ENCODE data around the gene FGF12.

Gene FGF12

GRCh38 chr3:192207239-192207638 is 520.1 kb downstream of the FGF12 start:
- Histone ChIP-seq H3K4me1 (ENCODE audit: control insufficient read depth, insufficient read depth, low read length, poor library complexity, severe bottlenecking) (no peaks in the 10 kb centered on the region), H3K27ac (ENCODE audit: low read depth, low read length, severe bottlenecking) (no peak overlapping the region), H3K9me3 (ENCODE audit: control insufficient read depth, low read length) (no peaks in the 10 kb centered on the region), H3K36me3 (ENCODE audit: control insufficient read depth, insufficient read depth, low read length) (no peaks in the 10 kb centered on the region), H3K4me3 (ENCODE audit: extremely low read depth, insufficient read depth, low read length, poor library complexity, severe bottlenecking) (no peak overlapping the region)
- 96 to 98% methylated on average over 3 of the region's 3 CpGs for WGBS, 2 experiments (ENCODE audit: insufficient coverage in 2 of 2)

GRCh38 chr3:192194085-192194484 is 533.3 kb downstream of the FGF12 start:
- Histone ChIP-seq H3K4me3 (ENCODE audit: extremely low read depth, insufficient read depth, low read length, poor library complexity, severe bottlenecking) (no peak overlapping the region), H3K9me3 (ENCODE audit: control insufficient read depth, low read length) (no peaks in the 10 kb centered on the region), H3K36me3 (ENCODE audit: control insufficient read depth, insufficient read depth, low read length) (no peaks in the 10 kb centered on the region), H3K4me1 (ENCODE audit: control insufficient read depth, insufficient read depth, low read length, poor library complexity, severe bottlenecking) (no peaks in the 10 kb centered on the region), H3K27ac (ENCODE audit: low read depth, low read length, severe bottlenecking) (no peak overlapping the region)

DNA sequence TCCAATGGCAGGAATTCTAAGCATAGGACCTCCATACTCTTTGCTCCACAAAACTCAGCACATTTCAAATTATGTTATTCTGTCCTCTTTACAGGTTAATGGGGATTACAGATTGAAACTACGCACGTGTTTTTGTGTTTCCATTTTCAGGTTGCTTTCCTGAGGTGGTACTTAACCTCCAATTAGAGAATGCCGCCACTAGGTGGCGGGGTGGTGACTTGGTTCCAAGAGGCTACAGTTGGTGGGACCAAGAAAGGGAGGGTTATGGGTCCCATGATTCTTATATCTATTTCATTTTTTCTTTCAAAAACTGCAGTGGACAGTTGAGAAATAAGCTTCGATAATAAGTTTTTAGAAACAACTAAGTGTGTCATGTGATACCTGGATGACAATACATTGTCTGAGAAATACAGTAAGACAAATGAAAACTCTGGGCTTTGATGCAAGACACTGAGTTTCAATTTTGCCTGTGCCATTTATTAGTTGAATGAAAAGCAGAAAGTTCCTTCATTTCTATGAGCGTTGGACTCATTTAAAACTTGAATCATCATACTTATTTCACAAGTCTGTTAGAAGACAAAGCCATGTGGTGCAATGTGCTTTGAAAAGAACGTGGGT is 539.0 kb downstream of the FGF12 start:
- no peaks in the 10 kb centered on the region for H3K9me3 ChIP-seq (ENCODE audit: control insufficient read depth, low read length)
- WGBS, 2 experiments (ENCODE audit: insufficient coverage in 2 of 2) = 37 to 86% methylated on average over 2 to 3 of the region's 7 CpGs
- H3K36me3 ChIP-seq (ENCODE audit: control insufficient read depth, insufficient read depth, low read length) = no peaks in the 10 kb centered on the region
- no peak overlapping the region for H3K4me3 ChIP-seq (ENCODE audit: extremely low read depth, insufficient read depth, low read length, poor library complexity, severe bottlenecking)
- no peak overlapping the region for H3K27ac ChIP-seq (ENCODE audit: low read depth, low read length, severe bottlenecking)
- no peaks in the 10 kb centered on the region for H3K4me1 ChIP-seq (ENCODE audit: control insufficient read depth, insufficient read depth, low read length, poor library complexity, severe bottlenecking)

DNA sequence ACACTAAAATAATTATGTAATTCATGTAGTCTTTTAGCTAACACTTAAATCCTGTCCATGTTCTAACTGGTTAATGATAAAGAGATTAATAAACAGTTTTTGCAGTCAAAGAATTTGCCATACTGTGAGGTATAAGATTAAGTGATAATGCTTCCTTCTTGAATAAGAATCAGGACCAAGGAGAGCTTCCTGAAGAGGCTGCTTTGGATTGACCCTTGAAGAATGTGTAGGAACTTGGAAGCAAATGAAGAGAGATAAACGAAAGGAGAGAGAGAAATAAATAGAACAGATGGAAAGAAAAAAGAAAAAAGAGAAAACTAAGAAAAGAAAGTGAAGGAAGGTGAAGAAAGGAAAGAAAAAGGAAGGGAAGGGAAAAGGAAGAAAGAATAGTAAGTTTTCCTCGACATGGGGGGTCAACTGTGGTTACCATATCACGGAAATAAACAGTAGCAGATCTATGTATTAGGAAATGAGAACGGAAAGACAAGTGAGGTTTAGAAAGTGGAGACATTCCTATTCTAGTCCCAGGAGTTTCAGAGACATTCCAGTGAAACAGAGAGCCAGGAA is 539.8 kb downstream of the FGF12 start:
- Histone ChIP-seq H3K4me3 (ENCODE audit: extremely low read depth, insufficient read depth, low read length, poor library complexity, severe bottlenecking) (no peak overlapping the region), H3K4me1 (ENCODE audit: control insufficient read depth, insufficient read depth, low read length, poor library complexity, severe bottlenecking) (no peaks in the 10 kb centered on the region), H3K9me3 (ENCODE audit: control insufficient read depth, low read length) (no peaks in the 10 kb centered on the region), H3K27ac (ENCODE audit: low read depth, low read length, severe bottlenecking) (no peak overlapping the region), H3K36me3 (ENCODE audit: control insufficient read depth, insufficient read depth, low read length) (no peaks in the 10 kb centered on the region)
- 70 to 76% methylated on average over 3 to 4 of the region's 4 CpGs for WGBS, 2 experiments (ENCODE audit: insufficient coverage in 2 of 2)

DNA sequence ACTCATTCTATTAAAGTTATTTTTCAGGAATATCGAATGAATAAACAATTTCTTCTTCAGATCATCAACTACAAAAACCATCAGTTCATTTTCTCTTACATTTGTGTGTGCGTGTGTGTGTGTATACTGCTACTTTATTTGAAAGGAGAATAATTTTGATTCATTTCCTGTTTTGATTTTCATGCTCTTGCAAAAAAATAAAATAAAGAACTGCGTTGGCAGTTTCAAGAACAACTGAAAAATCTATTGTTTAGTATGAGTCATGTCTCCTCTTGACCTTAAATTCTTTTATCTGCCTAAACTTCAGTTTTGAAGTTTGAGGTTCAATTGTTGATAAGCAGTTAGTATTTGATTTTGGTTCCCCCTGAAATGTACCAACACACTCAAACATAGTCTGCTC is 540.8 kb downstream of the FGF12 start:
- WGBS, 2 experiments (ENCODE audit: insufficient coverage in 2 of 2) = no CpG with 5 or more reads among the region's 3 CpGs
- Histone ChIP-seq H3K4me3 (ENCODE audit: extremely low read depth, insufficient read depth, low read length, poor library complexity, severe bottlenecking) (no peak overlapping the region), H3K9me3 (ENCODE audit: control insufficient read depth, low read length) (no peaks in the 10 kb centered on the region), H3K27ac (ENCODE audit: low read depth, low read length, severe bottlenecking) (no peak overlapping the region), H3K4me1 (ENCODE audit: control insufficient read depth, insufficient read depth, low read length, poor library complexity, severe bottlenecking) (no peaks in the 10 kb centered on the region), H3K36me3 (ENCODE audit: control insufficient read depth, insufficient read depth, low read length) (no peaks in the 10 kb centered on the region)

- Histone ChIP-seq H3K36me3 (ENCODE audit: control insufficient read depth, insufficient read depth, low read length) (no peaks in the 10 kb centered on the region), H3K4me1 (ENCODE audit: control insufficient read depth, insufficient read depth, low read length, poor library complexity, severe bottlenecking) (no peaks in the 10 kb centered on the region), H3K9me3 (ENCODE audit: control insufficient read depth, low read length) (no peaks in the 10 kb centered on the region), H3K4me3 (ENCODE audit: extremely low read depth, insufficient read depth, low read length, poor library complexity, severe bottlenecking) (no peak overlapping the region), H3K27ac (ENCODE audit: low read depth, low read length, severe bottlenecking) (no peak overlapping the region)
- WGBS, 2 experiments (ENCODE audit: insufficient coverage in 2 of 2) = 80% methylated on average over 1 of the region's 2 CpGs; no CpG with 5 or more reads in 1 of the 2 experiments
These were observed 541.3 kb downstream of the FGF12 start for GRCh38 chr3:192186045-192186444.

DNA sequence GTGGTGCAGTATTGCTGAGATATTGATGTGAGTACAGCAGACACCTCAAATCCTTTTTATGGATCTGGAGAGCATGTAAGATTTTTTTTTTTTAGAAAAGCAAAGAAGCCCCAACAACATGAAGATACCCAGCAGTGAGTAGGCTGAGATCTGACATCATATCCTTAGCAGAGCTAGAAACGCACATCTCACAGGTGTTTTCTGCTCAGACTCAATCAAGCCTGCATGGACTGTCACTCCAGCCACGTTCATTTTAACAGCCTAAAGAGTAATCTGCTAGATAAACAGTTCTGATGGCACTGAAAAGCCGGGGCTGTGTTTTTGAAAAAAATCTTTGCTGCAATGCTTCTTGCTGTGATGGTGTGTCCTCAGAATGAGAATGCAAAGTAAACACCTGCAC is 544.2 kb downstream of the FGF12 start:
- no peaks in the 10 kb centered on the region for H3K9me3 ChIP-seq (ENCODE audit: control insufficient read depth, low read length)
- no peaks in the 10 kb centered on the region for H3K4me1 ChIP-seq (ENCODE audit: control insufficient read depth, insufficient read depth, low read length, poor library complexity, severe bottlenecking)
- H3K36me3 ChIP-seq (ENCODE audit: control insufficient read depth, insufficient read depth, low read length) = no peaks in the 10 kb centered on the region
- no peak overlapping the region for H3K4me3 ChIP-seq (ENCODE audit: extremely low read depth, insufficient read depth, low read length, poor library complexity, severe bottlenecking)
- 88 to 100% methylated on average over 1 of the region's 3 CpGs for WGBS, 2 experiments (ENCODE audit: insufficient coverage in 2 of 2)
- no peak overlapping the region for H3K27ac ChIP-seq (ENCODE audit: low read depth, low read length, severe bottlenecking)

GRCh38 chr3:192181151-192181550 is 546.2 kb downstream of the FGF12 start:
- Histone ChIP-seq H3K36me3 (ENCODE audit: control insufficient read depth, insufficient read depth, low read length) (no peaks in the 10 kb centered on the region), H3K9me3 (ENCODE audit: control insufficient read depth, low read length) (no peaks in the 10 kb centered on the region)
- 70 to 75% methylated on average over 2 of the region's 4 CpGs for WGBS, 2 experiments (ENCODE audit: insufficient coverage in 2 of 2)

GRCh38 chr3:192177383-192177782 is 550.0 kb downstream of the FGF12 start:
- 80% methylated on average over 1 of the region's 3 CpGs; no CpG with 5 or more reads in 1 of the 2 experiments for WGBS, 2 experiments (ENCODE audit: insufficient coverage in 2 of 2)
- no peaks in the 10 kb centered on the region for H3K36me3 ChIP-seq (ENCODE audit: control insufficient read depth, insufficient read depth, low read length)

More at GRCh38 chr3:192181151-192181550, 546.2 kb downstream of the FGF12 start:
- Histone ChIP-seq H3K4me3 (ENCODE audit: extremely low read depth, insufficient read depth, low read length, poor library complexity, severe bottlenecking) (no peak overlapping the region), H3K27ac (ENCODE audit: low read depth, low read length, severe bottlenecking) (no peak overlapping the region), H3K4me1 (ENCODE audit: control insufficient read depth, insufficient read depth, low read length, poor library complexity, severe bottlenecking) (no peaks in the 10 kb centered on the region)

DNA sequence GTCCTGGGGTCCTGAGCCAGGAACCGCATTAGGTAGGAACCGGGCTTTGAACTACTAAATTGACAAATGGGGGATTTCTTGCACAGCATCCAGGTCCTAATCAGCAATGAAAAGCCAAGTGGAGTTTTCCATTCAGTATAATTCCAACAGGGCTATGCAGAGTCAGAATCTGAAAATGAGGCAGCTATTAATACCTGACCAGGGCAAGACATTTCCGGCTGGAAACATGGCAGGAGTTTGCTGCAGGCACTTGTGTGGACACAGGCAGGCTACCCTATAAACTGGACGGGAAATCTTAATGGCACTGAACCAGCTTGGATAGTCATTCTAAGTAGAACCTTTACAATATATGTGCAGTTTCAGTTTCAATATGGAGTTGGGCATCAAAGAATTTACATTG is 553.1 kb downstream of the FGF12 start:
- 92 to 96% methylated on average over 3 to 4 of the region's 4 CpGs for WGBS, 2 experiments (ENCODE audit: insufficient coverage in 2 of 2)
- H3K4me1 ChIP-seq (ENCODE audit: control insufficient read depth, insufficient read depth, low read length, poor library complexity, severe bottlenecking) = no peaks in the 10 kb centered on the region
- H3K27ac ChIP-seq (ENCODE audit: low read depth, low read length, severe bottlenecking) = no peak overlapping the region
- no peaks in the 10 kb centered on the region for H3K36me3 ChIP-seq (ENCODE audit: control insufficient read depth, insufficient read depth, low read length)
- H3K9me3 ChIP-seq (ENCODE audit: control insufficient read depth, low read length) = no peaks in the 10 kb centered on the region
- no peak overlapping the region for H3K4me3 ChIP-seq (ENCODE audit: extremely low read depth, insufficient read depth, low read length, poor library complexity, severe bottlenecking)

More at GRCh38 chr3:192177383-192177782, 550.0 kb downstream of the FGF12 start:
- H3K27ac ChIP-seq (ENCODE audit: low read depth, low read length, severe bottlenecking) = no peak overlapping the region
- H3K4me3 ChIP-seq (ENCODE audit: extremely low read depth, insufficient read depth, low read length, poor library complexity, severe bottlenecking) = no peak overlapping the region
- H3K9me3 ChIP-seq (ENCODE audit: control insufficient read depth, low read length) = no peaks in the 10 kb centered on the region
- no peaks in the 10 kb centered on the region for H3K4me1 ChIP-seq (ENCODE audit: control insufficient read depth, insufficient read depth, low read length, poor library complexity, severe bottlenecking)

GRCh38 chr3:192171213-192171612 is 556.1 kb downstream of the FGF12 start:
- 83 to 100% methylated on average over 1 of the region's 1 CpG for WGBS, 2 experiments (ENCODE audit: insufficient coverage in 2 of 2)

More at GRCh38 chr3:192171213-192171612, 556.1 kb downstream of the FGF12 start:
- Histone ChIP-seq H3K36me3 (ENCODE audit: control insufficient read depth, insufficient read depth, low read length) (no peaks in the 10 kb centered on the region), H3K4me1 (ENCODE audit: control insufficient read depth, insufficient read depth, low read length, poor library complexity, severe bottlenecking) (no peaks in the 10 kb centered on the region), H3K4me3 (ENCODE audit: extremely low read depth, insufficient read depth, low read length, poor library complexity, severe bottlenecking) (no peak overlapping the region), H3K27ac (ENCODE audit: low read depth, low read length, severe bottlenecking) (no peak overlapping the region), H3K9me3 (ENCODE audit: control insufficient read depth, low read length) (no peaks in the 10 kb centered on the region)
